GM12872 (cell line): ENCODE results near the gene CFAP299.

ENCODE experiments used
- TF ChIP-seq, protein P1 (sequence below): IDR thresholded peaks from 3 replicates; pipeline ENCODE4 v1.5.1; 2011; ENCODE audit warnings: low read depth, mild to moderate bottlenecking, low read length, moderate library complexity; ENCODE audit not compliant: insufficient read depth

The CFAP299 gene

DNA sequence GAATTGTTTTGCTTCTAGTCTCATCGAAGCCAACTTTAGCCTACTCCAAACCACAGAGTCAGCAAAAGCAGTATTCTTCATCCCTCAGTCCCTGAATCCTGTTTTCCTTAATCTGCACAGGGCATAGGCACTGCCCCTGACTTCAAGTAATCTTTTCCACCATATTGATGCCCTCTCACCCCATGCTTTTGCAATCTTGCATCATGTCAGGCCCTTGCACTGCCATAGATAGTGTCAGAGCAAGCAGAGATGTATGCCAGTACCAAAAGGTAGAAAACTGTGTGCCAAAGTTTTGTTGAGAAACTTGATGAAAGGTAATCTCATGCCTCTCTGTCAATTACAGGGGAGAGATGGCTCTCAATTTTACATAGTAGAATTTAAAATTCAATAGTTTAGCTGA is 131.1 kb downstream of the CFAP299 start:
- TF ChIP-seq, protein P1, sequence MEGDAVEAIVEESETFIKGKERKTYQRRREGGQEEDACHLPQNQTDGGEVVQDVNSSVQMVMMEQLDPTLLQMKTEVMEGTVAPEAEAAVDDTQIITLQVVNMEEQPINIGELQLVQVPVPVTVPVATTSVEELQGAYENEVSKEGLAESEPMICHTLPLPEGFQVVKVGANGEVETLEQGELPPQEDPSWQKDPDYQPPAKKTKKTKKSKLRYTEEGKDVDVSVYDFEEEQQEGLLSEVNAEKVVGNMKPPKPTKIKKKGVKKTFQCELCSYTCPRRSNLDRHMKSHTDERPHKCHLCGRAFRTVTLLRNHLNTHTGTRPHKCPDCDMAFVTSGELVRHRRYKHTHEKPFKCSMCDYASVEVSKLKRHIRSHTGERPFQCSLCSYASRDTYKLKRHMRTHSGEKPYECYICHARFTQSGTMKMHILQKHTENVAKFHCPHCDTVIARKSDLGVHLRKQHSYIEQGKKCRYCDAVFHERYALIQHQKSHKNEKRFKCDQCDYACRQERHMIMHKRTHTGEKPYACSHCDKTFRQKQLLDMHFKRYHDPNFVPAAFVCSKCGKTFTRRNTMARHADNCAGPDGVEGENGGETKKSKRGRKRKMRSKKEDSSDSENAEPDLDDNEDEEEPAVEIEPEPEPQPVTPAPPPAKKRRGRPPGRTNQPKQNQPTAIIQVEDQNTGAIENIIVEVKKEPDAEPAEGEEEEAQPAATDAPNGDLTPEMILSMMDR: no peak

DNA sequence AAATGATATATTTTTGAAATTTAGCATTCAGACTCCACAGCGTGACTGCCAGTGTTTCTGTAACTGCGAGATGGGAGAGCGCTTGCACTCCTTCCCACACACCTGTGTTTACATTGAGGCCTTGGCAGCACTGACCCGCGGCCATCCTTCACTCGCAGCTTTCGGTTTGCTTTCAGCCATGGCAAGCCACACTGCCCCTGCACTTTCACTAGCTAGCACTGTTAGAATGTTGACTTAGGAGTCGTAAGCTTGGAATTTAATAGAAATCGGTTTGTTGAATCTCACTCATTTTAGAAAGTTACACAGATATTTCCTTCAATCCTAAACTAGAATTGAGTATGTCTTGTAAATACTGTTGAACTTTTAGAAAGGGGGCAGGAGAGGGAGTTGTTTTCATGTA is 136.2 kb downstream of the CFAP299 start:
- TF ChIP-seq, protein P1: no peak

DNA sequence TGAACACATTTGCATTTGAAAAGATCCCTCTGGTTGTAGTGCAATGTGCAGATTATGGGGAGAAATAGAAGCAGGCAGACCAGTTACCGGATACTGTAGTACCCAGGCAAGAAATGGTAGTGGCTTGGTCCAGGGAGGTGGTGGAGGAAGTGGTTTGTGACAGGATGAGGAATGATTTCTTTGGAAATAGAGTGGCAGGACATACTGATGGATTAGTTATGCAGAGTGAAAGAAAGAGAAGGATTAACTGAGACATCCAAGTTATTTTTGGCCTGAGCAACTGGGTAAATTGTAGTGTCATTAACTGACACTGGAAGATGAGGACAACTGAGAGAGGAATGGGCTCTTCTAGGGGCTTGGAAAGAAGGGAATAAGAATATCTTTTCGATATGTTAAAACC is 139.7 kb downstream of the CFAP299 start:
- TF ChIP-seq, protein P1: no peak

DNA sequence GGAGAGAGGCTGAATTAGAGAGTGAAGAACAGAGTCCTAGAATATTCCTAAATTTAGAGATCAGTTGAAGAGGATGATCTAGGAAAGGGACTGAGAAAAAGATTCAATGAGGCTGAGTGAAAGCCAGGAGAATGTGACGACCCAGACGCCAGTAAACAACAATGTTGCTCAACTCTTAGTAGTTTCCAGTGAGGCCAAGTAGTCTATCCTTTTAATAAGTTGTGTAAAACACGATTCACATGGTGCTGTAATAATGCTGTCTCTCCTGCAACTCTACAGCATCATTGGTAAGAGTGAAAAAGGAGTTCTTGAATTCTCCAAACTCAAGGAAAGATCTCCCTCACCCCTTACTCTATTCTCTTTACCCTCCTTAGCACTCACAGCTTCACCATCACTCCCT is 140.3 kb downstream of the CFAP299 start:
- TF ChIP-seq, protein P1: no peak

DNA sequence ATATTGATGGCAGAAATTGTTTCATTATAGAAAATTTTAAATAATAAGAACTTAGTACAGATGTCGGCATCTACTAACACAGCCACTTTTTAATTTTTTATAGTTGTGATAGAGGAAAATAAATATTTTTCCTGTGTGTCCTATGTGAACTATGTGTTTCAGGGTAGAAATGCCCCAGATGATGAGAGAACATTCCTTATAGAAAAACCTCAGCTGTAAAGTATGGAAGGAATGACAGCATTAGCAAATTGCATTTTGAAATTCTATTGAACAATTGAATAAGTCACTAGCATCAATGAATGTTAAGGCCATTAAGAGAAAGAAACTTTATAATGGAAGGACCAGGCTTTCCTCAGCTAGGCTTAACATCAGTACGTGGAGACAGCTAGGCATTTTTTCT is 149.2 kb downstream of the CFAP299 start:
- TF ChIP-seq, protein P1: no peak

DNA sequence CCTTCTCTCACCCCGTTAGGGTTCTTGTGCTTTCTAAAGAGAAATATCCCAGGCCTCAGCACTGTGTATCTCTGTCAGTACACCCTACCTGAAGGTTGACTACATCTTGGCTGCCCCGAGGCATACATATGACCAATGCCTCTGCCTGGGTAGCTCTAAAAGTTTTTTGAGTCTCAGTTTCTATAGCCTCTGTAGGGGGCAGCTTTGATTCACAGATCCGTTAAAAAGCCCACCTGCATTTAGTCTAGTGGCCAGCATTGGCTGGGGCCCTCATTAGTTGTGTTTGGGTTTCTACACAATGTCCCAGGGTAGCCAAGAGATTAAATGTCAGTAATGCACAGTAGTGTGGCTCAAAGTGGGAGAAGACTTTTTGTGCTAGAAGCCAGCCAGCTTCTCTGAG is 151.1 kb downstream of the CFAP299 start:
- TF ChIP-seq, protein P1: no peak

DNA sequence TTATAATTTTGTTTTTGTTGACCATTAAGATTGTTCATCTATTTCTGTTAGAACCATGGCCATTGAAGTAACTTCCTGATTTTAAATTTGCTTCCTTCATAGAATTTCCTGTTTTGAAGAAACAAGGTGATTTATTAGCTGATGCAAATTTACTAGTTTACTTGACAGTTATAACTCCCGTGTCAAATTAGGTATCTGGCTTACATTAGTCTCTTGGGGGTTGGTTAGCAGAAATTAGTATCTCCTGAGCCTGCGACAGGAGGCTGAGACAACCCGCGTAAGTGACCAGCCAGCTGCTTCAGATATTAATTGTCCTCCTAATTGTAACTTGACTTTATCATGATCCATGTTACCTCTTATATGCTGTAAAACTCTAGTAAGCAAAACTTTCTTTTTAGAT is 154.3 kb downstream of the CFAP299 start:
- TF ChIP-seq, protein P1: no peak

DNA sequence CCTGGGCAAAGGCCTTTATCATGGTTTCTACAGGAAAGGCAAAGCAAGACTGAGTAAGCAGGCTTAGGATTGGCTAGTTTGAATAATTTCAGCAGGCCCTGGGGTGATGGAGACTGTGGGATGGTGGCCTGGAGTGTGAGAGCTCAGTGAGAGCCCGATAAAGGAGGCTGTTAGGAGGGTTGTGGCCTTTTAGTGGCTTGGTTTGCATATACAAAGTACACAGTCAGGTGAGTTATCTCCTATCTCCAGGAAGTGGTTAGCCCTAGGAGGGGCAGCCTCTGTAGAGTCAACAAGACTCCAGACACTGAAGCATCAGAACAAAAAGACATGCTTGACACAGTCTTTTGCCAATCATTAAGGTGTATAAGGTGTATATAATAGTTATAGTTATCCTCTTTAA is 157.2 kb downstream of the CFAP299 start:
- TF ChIP-seq, protein P1: no peak
